ENCODE data around the gene GPR146.
A peak's percentile ranks its signal among the peaks of the same experiment; 100 is the strongest.
"Not testable (repeated sequence)": the region's sequence is repeated elsewhere in the genome, so short reads cannot be mapped to it uniquely, and the experiment has no call there.

GPR146 gene

DNA sequence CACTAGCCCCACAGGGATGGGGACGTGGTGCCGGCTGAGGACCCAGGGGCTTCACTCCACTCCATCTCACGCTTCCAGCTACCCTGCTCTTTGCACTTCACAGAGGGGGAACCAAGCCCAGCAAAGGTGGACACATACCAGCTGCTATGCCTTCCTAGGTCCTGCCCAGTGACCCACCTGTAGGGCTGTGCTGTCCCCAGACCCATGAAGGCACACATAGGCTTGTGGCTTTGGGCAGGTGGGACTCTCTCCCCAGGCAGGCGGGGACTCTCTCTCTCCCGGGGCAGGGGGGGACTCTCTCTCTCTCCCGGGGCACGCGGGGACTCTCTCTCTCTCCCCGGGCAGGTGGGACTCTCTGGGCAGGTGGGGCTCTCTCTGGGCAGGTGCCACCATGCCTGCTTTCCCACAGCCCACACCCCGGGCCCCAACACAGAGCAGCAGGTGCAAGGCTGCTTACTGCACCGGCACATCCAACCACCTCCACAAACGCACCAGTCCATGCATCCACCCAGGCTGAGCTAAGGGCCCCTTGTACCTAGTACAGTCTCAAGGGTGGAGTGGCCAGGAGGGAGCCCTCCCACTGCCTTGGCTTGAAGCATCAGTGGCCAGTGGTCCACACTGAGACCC is 13.8 kb upstream of the GPR146 start:
- H3K36me3 ChIP-seq (ENCODE audit: control insufficient read depth, insufficient read depth, low read length) = no peaks in the 10 kb centered on the region
- H3K27me3 ChIP-seq (ENCODE audit: control insufficient read depth, insufficient read depth, low read length) = no peaks in the 10 kb centered on the region
- no peak overlapping the region for H3K4me3 ChIP-seq (ENCODE audit: low read length)
- peaks cover 20% of the 10 kb centered on the region for H3K4me1 ChIP-seq (ENCODE audit: control insufficient read depth, insufficient read depth, low read length)
- H3K9ac ChIP-seq (ENCODE audit: low read length) = no peak overlapping the region
- H3K9me3 ChIP-seq (ENCODE audit: control insufficient read depth, low read length) = no peaks in the 10 kb centered on the region

- Histone ChIP-seq H3K4me3 (ENCODE audit: low read length) (no peak overlapping the region), H3K36me3 (ENCODE audit: control insufficient read depth, insufficient read depth, low read length) (no peaks in the 10 kb centered on the region), H3K9ac (ENCODE audit: low read length) (no peak overlapping the region)
These were observed 12.5 kb upstream of the GPR146 start for GRCh38 chr7:1031716-1032455.

DNA sequence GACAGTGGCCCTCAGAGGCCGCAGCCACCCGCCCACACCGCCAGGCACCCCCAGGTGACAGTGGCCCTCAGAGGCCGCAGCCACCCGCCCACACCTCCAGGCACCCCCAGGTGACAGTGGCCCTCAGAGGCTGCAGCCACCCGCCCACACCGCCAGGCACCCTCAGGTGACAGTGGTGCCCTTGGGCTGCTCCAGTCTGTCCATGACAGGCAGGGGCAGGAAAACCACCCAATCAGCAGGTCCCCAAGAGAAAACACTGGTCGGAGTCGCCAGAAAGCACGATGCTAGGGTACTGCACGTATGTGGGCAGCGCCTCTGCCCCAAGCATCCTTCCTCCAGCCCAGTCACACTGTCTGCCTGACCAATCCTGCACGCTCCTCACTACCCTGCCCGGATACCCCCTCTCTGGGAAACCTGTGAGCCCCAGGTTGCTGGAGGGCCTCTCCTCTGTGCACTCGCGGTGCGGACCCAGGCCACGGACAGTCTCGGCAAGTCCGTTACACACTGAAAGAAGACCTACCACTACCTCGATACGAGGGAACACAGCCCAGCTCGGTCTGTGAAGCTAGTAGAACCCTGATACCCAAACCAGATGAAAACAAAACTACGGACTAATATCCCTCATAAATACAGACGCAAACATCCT is 11.7 kb upstream of the GPR146 start:
- no peaks in the 10 kb centered on the region for H3K36me3 ChIP-seq (ENCODE audit: control insufficient read depth, insufficient read depth, low read length)
- H3K4me1 ChIP-seq (ENCODE audit: control insufficient read depth, insufficient read depth, low read length) = peaks cover 13% of the 10 kb centered on the region

More at GRCh38 chr7:1031716-1032455, 12.5 kb upstream of the GPR146 start:
- Histone ChIP-seq H3K27me3 (ENCODE audit: control insufficient read depth, insufficient read depth, low read length) (no peaks in the 10 kb centered on the region), H3K4me1 (ENCODE audit: control insufficient read depth, insufficient read depth, low read length) (peaks cover 20% of the 10 kb centered on the region), H3K9me3 (ENCODE audit: control insufficient read depth, low read length) (no peaks in the 10 kb centered on the region)

DNA sequence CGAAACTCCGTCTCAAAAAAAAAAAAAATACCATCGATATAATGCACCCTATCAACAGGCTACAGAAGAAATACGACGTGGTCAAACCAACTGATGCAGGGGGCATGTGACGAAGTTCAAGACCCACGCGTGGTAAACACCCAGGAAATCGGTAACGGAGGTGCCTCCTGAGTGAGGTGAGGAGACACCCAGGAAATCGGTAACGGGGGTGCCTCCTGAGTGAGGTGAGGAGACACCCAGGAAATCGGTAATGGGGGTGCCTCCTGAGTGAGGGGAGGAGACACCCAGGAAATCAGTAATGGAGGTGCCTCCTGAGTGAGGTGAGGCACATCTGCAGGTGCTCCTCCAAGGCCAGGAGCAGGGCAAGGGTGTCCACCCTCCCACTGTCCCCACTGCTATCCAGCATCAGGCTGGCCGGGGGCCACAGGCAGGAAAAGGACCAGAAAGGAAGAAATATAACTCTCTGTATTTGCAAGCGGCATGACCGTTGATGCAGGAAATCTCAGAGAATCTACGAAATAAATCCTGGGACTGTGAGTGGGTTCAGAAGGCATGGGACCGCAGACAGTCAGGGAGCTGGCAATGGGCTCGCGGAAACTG is 10.7 kb upstream of the GPR146 start:
- Histone ChIP-seq H3K27me3 (ENCODE audit: control insufficient read depth, insufficient read depth, low read length) (no peaks in the 10 kb centered on the region), H3K4me3 (ENCODE audit: low read length) (no peak overlapping the region), H3K4me1 (ENCODE audit: control insufficient read depth, insufficient read depth, low read length) (peaks cover 9% of the 10 kb centered on the region), H3K9me3 (ENCODE audit: control insufficient read depth, low read length) (no peaks in the 10 kb centered on the region), H3K36me3 (ENCODE audit: control insufficient read depth, insufficient read depth, low read length) (no peaks in the 10 kb centered on the region), H3K9ac (ENCODE audit: low read length) (no peak overlapping the region)

More for the DNA sequence above, 11.7 kb upstream of the GPR146 start:
- no peaks in the 10 kb centered on the region for H3K9me3 ChIP-seq (ENCODE audit: control insufficient read depth, low read length)
- H3K27me3 ChIP-seq (ENCODE audit: control insufficient read depth, insufficient read depth, low read length) = no peaks in the 10 kb centered on the region
- no peak overlapping the region for H3K4me3 ChIP-seq (ENCODE audit: low read length)
- H3K9ac ChIP-seq (ENCODE audit: low read length) = no peak overlapping the region

- H3K4me1 ChIP-seq (ENCODE audit: control insufficient read depth, insufficient read depth, low read length); H3K9ac ChIP-seq (ENCODE audit: low read length); H3K4me3 ChIP-seq (ENCODE audit: low read length); H3K36me3 ChIP-seq (ENCODE audit: control insufficient read depth, insufficient read depth, low read length); H3K27me3 ChIP-seq (ENCODE audit: control insufficient read depth, insufficient read depth, low read length); H3K9me3 ChIP-seq (ENCODE audit: control insufficient read depth, low read length): not testable (repeated sequence)
These were observed 9.6 kb upstream of the GPR146 start for GRCh38 chr7:1034769-1035168.

GRCh38 chr7:1036164-1036928 is 8.0 kb upstream of the GPR146 start:
- H3K9me3 ChIP-seq (ENCODE audit: control insufficient read depth, low read length); H3K4me1 ChIP-seq (ENCODE audit: control insufficient read depth, insufficient read depth, low read length); H3K27me3 ChIP-seq (ENCODE audit: control insufficient read depth, insufficient read depth, low read length); H3K9ac ChIP-seq (ENCODE audit: low read length); H3K4me3 ChIP-seq (ENCODE audit: low read length); H3K36me3 ChIP-seq (ENCODE audit: control insufficient read depth, insufficient read depth, low read length): not testable (repeated sequence)

DNA sequence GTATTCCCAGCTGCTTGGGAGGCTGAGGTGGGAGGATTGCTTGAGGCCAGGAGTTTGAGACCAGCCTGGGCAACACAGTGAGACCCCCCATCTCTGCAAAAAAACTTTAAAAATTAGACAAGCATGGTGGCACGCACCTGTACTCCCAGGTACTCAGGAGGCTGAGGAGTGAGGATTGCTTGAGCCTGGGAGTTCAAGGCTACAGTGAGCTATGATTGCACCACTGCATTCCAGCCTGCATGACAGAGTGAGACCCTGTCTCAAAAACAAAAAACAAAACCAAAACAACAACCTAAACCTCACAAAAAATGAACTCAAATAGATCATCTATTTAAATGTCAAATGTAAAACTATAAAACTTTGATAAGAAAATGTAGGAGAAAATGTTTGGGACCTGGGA is 4.1 kb upstream of the GPR146 start:
- H3K9ac ChIP-seq (ENCODE audit: low read length); H3K36me3 ChIP-seq (ENCODE audit: control insufficient read depth, insufficient read depth, low read length); H3K27me3 ChIP-seq (ENCODE audit: control insufficient read depth, insufficient read depth, low read length); H3K4me3 ChIP-seq (ENCODE audit: low read length); H3K9me3 ChIP-seq (ENCODE audit: control insufficient read depth, low read length): not testable (repeated sequence)
- peaks cover 37% of the 10 kb centered on the region for H3K4me1 ChIP-seq (ENCODE audit: control insufficient read depth, insufficient read depth, low read length)

- no peaks in the 10 kb centered on the region for H3K36me3 ChIP-seq (ENCODE audit: control insufficient read depth, insufficient read depth, low read length)
- H3K27me3 ChIP-seq (ENCODE audit: control insufficient read depth, insufficient read depth, low read length) = no peaks in the 10 kb centered on the region
- H3K9ac ChIP-seq (ENCODE audit: low read length) = no peak overlapping the region
- H3K4me1 ChIP-seq (ENCODE audit: control insufficient read depth, insufficient read depth, low read length) = peaks cover 43% of the 10 kb centered on the region
- H3K4me3 ChIP-seq (ENCODE audit: low read length) = no peak overlapping the region
- no peaks in the 10 kb centered on the region for H3K9me3 ChIP-seq (ENCODE audit: control insufficient read depth, low read length)
These were observed 3.6 kb upstream of the GPR146 start for GRCh38 chr7:1040790-1041189.

DNA sequence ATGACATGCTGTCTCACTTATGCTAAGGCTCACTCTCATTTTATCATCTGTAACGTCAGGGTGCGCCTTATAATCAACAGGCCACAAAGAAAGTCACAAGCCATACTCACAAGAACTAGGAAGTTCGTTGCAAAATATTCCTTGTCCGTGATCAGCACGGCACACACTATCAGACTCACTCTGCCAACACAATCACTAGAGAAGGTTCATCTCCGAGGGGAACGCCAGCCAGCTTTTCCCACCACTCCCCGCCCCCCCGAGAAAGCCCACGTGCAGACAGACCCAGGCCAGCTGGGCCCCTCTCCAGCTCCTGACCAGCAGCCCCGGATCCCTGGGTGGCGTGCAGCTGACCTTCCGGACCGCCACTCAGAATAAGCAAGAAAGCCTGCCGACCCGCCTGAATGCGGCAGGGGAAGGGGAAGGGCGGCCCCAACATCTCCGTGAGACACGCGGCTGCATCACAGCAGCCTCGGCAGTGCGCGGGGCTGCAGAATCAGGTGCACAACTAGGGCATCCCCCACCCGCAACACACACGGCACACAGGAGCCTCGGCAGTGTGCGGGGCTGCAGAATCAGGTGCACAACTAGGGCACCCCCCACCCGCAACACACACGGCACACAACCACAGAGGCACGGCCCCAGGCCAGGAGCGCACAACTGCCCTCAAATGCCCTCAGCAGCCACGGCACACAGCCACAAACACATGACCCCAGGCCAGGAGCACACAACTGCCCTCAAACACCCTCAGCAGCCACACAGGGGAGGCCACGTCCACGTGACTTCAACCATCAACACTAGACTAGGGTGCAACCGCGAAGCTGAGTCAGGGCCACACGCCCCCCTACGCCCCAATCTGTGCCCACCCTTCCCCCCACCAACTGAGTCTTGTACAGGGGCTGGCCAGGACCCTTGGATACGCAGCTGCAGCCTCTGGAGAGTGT is 2.5 kb upstream of the GPR146 start:
- H3K9ac ChIP-seq (ENCODE audit: low read length) = no peak overlapping the region
- H3K4me1 ChIP-seq (ENCODE audit: control insufficient read depth, insufficient read depth, low read length) = peaks cover 53% of the 10 kb centered on the region
- H3K27me3 ChIP-seq (ENCODE audit: control insufficient read depth, insufficient read depth, low read length) = no peaks in the 10 kb centered on the region
- H3K9me3 ChIP-seq (ENCODE audit: control insufficient read depth, low read length) = no peaks in the 10 kb centered on the region
- no peaks in the 10 kb centered on the region for H3K36me3 ChIP-seq (ENCODE audit: control insufficient read depth, insufficient read depth, low read length)
- no peak overlapping the region for H3K4me3 ChIP-seq (ENCODE audit: low read length)

DNA sequence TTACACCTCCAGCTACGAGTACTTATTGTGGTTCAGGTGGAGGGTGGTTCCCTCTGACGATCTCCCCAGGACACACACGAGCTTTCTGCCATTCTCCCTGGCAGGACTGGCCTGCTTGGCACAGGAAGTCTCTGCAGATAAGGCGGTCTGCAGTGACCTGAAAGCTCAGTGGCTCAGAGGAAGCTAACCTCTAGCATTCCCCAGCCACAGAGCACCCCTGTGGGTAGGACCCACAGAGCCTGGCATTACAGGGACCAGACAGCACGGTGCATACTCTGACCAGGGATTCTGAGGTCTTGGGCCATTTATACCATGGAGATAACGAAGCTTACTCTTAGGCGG is 1.9 kb upstream of the GPR146 start:
- no peaks in the 10 kb centered on the region for H3K9me3 ChIP-seq (ENCODE audit: control insufficient read depth, low read length)
- no peak overlapping the region for H3K9ac ChIP-seq (ENCODE audit: low read length)
- H3K36me3 ChIP-seq (ENCODE audit: control insufficient read depth, insufficient read depth, low read length) = no peaks in the 10 kb centered on the region
- peaks cover 60% of the 10 kb centered on the region for H3K4me1 ChIP-seq (ENCODE audit: control insufficient read depth, insufficient read depth, low read length)
- H3K4me3 ChIP-seq (ENCODE audit: low read length) = no peak overlapping the region
- no peaks in the 10 kb centered on the region for H3K27me3 ChIP-seq (ENCODE audit: control insufficient read depth, insufficient read depth, low read length)

DNA sequence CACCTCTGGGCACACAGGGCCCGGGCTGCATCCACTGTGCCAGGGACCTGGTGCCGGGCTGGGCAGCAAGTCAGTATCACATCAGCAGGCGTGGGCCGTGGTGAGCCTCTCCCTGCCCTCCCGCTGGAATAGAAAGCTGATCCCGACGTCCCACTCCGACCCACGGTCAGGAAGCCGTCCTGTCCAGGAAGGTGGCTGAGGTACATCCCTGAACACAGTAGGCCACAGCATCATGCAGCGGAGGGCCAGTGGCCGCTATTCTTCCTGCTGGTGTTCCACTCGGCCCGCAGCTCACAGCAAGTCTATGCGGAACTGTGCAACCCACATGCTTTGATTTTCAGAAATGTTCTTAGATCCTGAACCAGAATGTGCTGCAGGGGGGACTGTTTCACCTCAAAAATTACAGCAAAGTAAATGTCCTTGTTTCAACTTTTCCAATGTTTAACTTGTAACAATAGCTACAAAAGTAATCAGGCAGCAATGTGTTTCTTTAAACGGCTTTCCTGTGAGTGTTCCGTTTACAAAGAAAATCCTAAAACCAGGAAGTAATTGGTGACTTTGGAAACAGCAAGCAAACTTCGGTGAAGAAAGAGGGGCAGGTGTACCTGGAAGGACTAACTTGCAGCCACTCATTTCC is 676 bp upstream of the GPR146 start:
- peaks cover 68% of the 10 kb centered on the region for H3K4me1 ChIP-seq (ENCODE audit: control insufficient read depth, insufficient read depth, low read length)
- peak overlapping the region; percentile 9 for H3K4me3 ChIP-seq (ENCODE audit: low read length)
- peak overlapping the region; percentile 58 for H3K9ac ChIP-seq (ENCODE audit: low read length)
- no peaks in the 10 kb centered on the region for H3K36me3 ChIP-seq (ENCODE audit: control insufficient read depth, insufficient read depth, low read length)
- H3K9me3 ChIP-seq (ENCODE audit: control insufficient read depth, low read length) = no peaks in the 10 kb centered on the region
- no peaks in the 10 kb centered on the region for H3K27me3 ChIP-seq (ENCODE audit: control insufficient read depth, insufficient read depth, low read length)

All from mucosa of stomach (tissue), 1 donor.